ENCODE measurements around the gene TNFAIP3.

TNFAIP3 gene

GRCh38 chr6:137927777-137928218, 60.7 kb downstream of the TNFAIP3 start:
- peak; percentile 83 for DNase-seq

DNA sequence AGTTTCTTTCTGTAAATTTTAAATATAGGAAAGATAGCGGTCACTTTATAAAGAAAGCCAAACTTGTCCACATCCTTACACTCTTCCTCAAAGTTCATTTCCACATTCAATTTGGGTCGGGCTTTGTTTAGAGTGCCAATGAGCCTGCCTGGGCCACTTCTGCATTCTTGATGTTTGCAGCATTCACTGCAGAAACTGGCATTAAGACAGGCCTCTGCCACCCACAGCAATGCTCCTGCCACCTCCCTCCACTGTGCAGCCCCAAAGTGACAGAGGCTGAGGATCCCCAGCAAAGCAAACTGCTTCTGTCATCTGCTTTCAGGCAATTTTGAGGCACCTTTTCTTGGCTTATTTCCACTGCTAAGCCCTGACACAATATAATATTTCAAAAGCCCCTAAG, 61.2 kb downstream of the TNFAIP3 start:
- DNase-seq, result peak; percentile 76

DNA sequence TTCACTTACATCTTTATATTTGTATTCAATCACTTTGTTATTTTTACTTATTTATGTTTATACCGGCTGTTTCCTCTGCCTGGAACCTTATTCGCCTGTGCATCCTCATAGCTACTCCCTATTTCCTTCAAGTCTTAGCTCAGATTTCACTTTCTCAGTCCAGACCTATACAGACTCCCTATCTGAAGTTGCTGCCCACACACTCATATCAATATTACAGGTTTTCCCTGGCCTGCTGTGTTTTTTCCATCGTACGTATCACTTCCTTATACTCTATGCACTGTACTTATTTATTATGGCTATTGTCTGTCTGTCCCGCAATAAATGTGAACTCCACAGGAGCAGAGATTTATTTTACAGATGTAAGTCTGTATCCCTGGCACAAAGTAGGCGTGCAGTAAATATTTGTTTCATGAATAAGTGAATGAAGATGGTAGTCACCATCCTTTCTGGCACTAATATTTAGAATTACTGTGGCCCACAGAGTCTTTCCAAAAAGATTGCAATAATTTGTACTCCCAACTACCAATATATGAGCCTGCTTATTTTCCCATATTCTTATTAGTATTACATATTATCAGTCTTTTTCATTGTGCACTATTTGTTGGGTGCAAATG, 64.9 kb downstream of the TNFAIP3 start:
- no peak for DNase-seq

All from KG1 (cell line).